Activated CD8-positive, alpha-beta T cell treated with anti-CD3 and anti-CD28 coated beads for 36 hours (primary cell): ENCODE measurements around the gene GALNT12. TPM values are rescaled to one million over a fixed set of nuclear protein-coding genes. Genes with fewer than 3 reads are reported as not detected.

Source experiments
- ATAC-seq: fragments of 200-7000 bp; cut with Tn5 transposase; one replicate; pipeline ENCODE4 v1.10.0; 2021; ENCODE audit warnings: mild to moderate bottlenecking, moderate library complexity
- CTCF ChIA-PET: fragments of 350-600 bp; sonication (Branson Sonifier 250); formaldehyde crosslinking; loops from one replicate; lab custom pipeline; 2021; ENCODE audit warnings: antibody characterized with exemption; lab: Charles Lee
- POLR2A ChIA-PET: fragments of 350-600 bp; sonication (Branson Sonifier 250); formaldehyde crosslinking; loops from one replicate; lab custom pipeline; 2021; ENCODE audit warnings: antibody characterized with exemption; lab: Charles Lee
- DNase-seq: peaks from one replicate; pipeline ENCODE4 v3.0.0-alpha.2; 2020
- H3K27ac Mint-ChIP-seq: one replicate; pipeline ENCODE4 v1.8.0; 2021; ENCODE audit warnings: mild to moderate bottlenecking, mixed read lengths
- H3K27me3 Mint-ChIP-seq: one replicate; pipeline ENCODE4 v1.8.0; 2021; ENCODE audit warnings: mixed read lengths
- H3K36me3 Mint-ChIP-seq: one replicate; pipeline ENCODE4 v1.8.0; 2021; ENCODE audit warnings: low read depth, mixed read lengths
- H3K4me1 Mint-ChIP-seq: one replicate; pipeline ENCODE4 v1.8.0; 2021; ENCODE audit warnings: low read depth, mixed read lengths
- H3K4me3 Mint-ChIP-seq: one replicate; pipeline ENCODE4 v1.8.0; 2021; ENCODE audit warnings: mild to moderate bottlenecking, moderate library complexity, mixed read lengths
- H3K9me3 Mint-ChIP-seq: one replicate; pipeline ENCODE4 v1.8.0; 2021; ENCODE audit warnings: mixed read lengths
- CTCF ChIP-seq: fragments of 200-600 bp; IDR thresholded peaks from one replicate; pipeline ENCODE4 v1.8.0; 2022; ENCODE audit warnings: antibody characterized with exemption, mild to moderate bottlenecking
- intact Hi-C: fragments of 100-400 bp; cut with micrococcal nuclease; formaldehyde crosslinking; loops from one replicate; pipeline ENCODE4 v1.10.0; 2022
- total RNA-seq, 2 experiments: library from RNA; stranded (reverse); gene quantifications; one replicate each; pipeline ENCODE4 v1.2.3, GENCODE V29; 2021

Gene GALNT12
- total RNA-seq, 2 experiments from 2014 or later = 12.8 to 14.3 TPM

- no peak overlapping the region for H3K4me3 Mint-ChIP-seq
- ChIA-PET POLR2A (interaction anchor here (1.2 kb wide), 1 partner anchor 26 kb away, joined by 3 read pairs; no protein-coding TSS in a partner anchor), CTCF (interaction anchor here (3.6 kb wide), 1 partner anchor 9 kb away, joined by 25 read pairs; no protein-coding TSS in a partner anchor)
- ATAC-seq (no peak), DNase-seq (no peak)
- TF ChIP-seq CTCF = no peak
- intact Hi-C loops = no loop called here
- H3K36me3 Mint-ChIP-seq = peaks cover 59% of the 10 kb centered on the region
- no peaks in the 10 kb centered on the region for H3K27me3 Mint-ChIP-seq
- peaks cover 11% of the 10 kb centered on the region for H3K9me3 Mint-ChIP-seq
- no peaks in the 10 kb centered on the region for H3K4me1 Mint-ChIP-seq
- H3K27ac Mint-ChIP-seq = no peak overlapping the region
Observed at GRCh38 chr9:98766586-98766985, 40.9 kb upstream of the GALNT12 start.

- no peaks in the 10 kb centered on the region for H3K4me1 Mint-ChIP-seq
- no peak overlapping the region for H3K4me3 Mint-ChIP-seq
- no peak for ATAC-seq
- H3K9me3 Mint-ChIP-seq = peaks cover 11% of the 10 kb centered on the region
- intact Hi-C loops = no loop called here
- no peak overlapping the region for H3K27ac Mint-ChIP-seq
- CTCF ChIA-PET = interaction anchor here (3.6 kb wide), 1 partner anchor 8 kb away, joined by 25 read pairs; no protein-coding TSS in a partner anchor
- POLR2A ChIA-PET = interaction anchor here (1.2 kb wide), 1 partner anchor 27 kb away, joined by 3 read pairs; no protein-coding TSS in a partner anchor
- no peak for TF ChIP-seq CTCF
- no peak for DNase-seq
- H3K27me3 Mint-ChIP-seq = no peaks in the 10 kb centered on the region
- peaks cover 63% of the 10 kb centered on the region for H3K36me3 Mint-ChIP-seq
Observed at GRCh38 chr9:98767196-98767595, 40.3 kb upstream of the GALNT12 start.

- CTCF ChIA-PET = interaction anchor here (3.6 kb wide), 1 partner anchor 8 kb away, joined by 25 read pairs; no protein-coding TSS in a partner anchor
Observed at GRCh38 chr9:98767915-98768314, 39.6 kb upstream of the GALNT12 start.

GRCh38 chr9:98768344-98768743 lies 39.1 kb upstream of the GALNT12 start:
- Mint-ChIP-seq H3K27me3 (no peaks in the 10 kb centered on the region), H3K36me3 (peaks cover 69% of the 10 kb centered on the region), H3K9me3 (peaks cover 11% of the 10 kb centered on the region), H3K27ac (no peak overlapping the region), H3K4me3 (no peak overlapping the region), H3K4me1 (no peaks in the 10 kb centered on the region)
- TF ChIP-seq CTCF = no peak
- intact Hi-C loops = no loop called here
- ChIA-PET POLR2A (no interaction called here), CTCF (no interaction called here)
- ATAC-seq (no peak), DNase-seq (no peak)

More at GRCh38 chr9:98767915-98768314, 39.6 kb upstream of the GALNT12 start:
- ATAC-seq (no peak), DNase-seq (no peak)
- Mint-ChIP-seq H3K4me1 (no peaks in the 10 kb centered on the region), H3K27me3 (no peaks in the 10 kb centered on the region), H3K4me3 (no peak overlapping the region), H3K27ac (no peak overlapping the region), H3K9me3 (peaks cover 11% of the 10 kb centered on the region), H3K36me3 (peaks cover 66% of the 10 kb centered on the region)
- POLR2A ChIA-PET = interaction anchor here (1.2 kb wide), 1 partner anchor 27 kb away, joined by 3 read pairs; no protein-coding TSS in a partner anchor
- intact Hi-C loops = no loop called here
- no peak for TF ChIP-seq CTCF

- Mint-ChIP-seq H3K27me3 (no peaks in the 10 kb centered on the region), H3K9me3 (no peaks in the 10 kb centered on the region), H3K27ac (no peak overlapping the region), H3K4me3 (no peak overlapping the region), H3K4me1 (no peaks in the 10 kb centered on the region), H3K36me3 (peaks cover 51% of the 10 kb centered on the region)
- TF ChIP-seq CTCF = no peak
- POLR2A ChIA-PET = no interaction called here
- DNase-seq = no peak
- no peak for ATAC-seq
- CTCF ChIA-PET = interaction anchor here (0.7 kb wide), 2 partner anchors 21 to 471 kb away, joined by 3 to 4 read pairs; no protein-coding TSS in a partner anchor
- intact Hi-C loops = no loop called here
Observed at GRCh38 chr9:98770717-98771116, 36.8 kb upstream of the GALNT12 start.
